ENCODE measurements around the gene LRRC3.

Gene LRRC3

DNA sequence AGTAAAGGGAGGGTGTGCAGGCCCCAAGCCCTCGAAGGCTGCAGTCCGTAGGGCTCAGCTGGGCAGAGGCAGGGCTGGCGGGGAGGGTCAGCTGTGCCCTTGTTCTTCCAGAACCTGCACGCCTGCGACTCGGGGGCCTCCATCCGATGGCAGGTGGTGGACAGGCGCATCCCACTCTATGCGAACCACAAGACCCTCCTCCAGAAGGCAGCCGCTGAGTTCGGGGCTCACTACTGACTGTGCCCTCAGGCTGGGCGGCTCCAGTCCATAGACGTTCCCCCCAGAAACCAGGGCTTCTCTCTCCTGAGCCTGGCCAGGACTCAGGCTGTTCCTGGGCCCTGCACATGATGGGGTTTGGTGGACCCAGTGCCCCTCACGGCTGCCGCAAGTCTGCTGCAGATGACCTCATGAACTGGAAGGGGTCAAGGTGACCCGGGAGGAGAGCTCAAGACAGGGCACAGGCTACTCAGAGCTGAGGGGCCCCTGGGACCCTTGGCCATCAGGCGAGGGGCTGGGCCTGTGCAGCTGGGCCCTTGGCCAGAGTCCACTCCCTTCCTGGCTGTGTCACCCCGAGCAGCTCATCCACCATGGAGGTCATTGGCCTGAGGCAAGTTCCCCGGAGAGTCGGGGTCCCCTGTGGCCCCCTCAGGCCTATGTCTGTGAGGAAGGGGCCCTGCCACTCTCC is 13.6 kb upstream of the LRRC3 start:
- TF ChIP-seq, protein P1, sequence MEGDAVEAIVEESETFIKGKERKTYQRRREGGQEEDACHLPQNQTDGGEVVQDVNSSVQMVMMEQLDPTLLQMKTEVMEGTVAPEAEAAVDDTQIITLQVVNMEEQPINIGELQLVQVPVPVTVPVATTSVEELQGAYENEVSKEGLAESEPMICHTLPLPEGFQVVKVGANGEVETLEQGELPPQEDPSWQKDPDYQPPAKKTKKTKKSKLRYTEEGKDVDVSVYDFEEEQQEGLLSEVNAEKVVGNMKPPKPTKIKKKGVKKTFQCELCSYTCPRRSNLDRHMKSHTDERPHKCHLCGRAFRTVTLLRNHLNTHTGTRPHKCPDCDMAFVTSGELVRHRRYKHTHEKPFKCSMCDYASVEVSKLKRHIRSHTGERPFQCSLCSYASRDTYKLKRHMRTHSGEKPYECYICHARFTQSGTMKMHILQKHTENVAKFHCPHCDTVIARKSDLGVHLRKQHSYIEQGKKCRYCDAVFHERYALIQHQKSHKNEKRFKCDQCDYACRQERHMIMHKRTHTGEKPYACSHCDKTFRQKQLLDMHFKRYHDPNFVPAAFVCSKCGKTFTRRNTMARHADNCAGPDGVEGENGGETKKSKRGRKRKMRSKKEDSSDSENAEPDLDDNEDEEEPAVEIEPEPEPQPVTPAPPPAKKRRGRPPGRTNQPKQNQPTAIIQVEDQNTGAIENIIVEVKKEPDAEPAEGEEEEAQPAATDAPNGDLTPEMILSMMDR (IDR thresholded peaks at IDR 0.05; ENCODE audit: insufficient read depth, missing control alignments): no peak
- FAIRE-seq (no peak), DNase-seq (ENCODE audit: insufficient read length, low spot score) (no peak)

DNA sequence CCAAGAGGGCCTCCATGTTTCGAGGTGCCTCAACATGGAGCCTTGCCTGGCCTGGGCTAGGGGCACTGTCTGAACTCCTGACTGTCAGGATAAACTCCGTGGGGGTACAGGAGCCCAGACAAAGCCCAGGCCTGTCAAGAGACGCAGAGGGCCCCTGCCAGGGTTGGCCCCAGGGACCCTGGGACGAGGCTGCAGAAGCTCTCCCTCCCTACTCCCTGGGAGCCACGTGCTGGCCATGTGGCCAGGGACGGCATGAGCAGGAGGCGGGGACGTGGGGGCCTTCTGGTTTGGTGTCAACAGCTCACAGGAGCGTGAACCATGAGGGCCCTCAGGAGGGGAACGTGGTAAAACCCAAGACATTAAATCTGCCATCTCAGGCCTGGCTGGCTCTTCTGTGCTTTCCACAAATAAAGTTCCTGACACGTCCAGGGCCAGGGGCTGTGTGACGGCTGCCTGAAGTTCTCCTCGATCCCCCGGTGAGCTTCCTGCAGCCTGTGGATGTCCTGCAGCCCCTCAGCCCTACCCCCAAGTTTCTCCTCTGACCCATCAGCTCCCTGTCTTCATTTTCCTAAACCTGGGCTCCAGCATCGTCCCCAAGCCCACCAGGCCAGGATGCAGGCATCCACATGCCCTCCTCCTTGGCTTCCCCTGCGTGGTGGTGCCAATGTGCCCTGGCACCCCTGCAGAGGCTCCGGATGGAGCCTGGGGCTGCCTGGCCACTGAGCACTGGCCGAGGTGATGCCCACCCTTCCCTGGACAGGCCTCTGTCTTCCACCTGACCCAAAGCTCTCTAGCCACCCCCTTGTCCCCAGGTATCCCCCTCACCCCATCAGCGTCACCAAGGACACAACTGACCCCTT is 12.8 kb upstream of the LRRC3 start:
- DNase-seq (ENCODE audit: insufficient read length, low spot score) (no peak), FAIRE-seq (no peak)
- TF ChIP-seq, protein P1 (IDR thresholded peaks at IDR 0.05; ENCODE audit: insufficient read depth, missing control alignments): no peak

DNA sequence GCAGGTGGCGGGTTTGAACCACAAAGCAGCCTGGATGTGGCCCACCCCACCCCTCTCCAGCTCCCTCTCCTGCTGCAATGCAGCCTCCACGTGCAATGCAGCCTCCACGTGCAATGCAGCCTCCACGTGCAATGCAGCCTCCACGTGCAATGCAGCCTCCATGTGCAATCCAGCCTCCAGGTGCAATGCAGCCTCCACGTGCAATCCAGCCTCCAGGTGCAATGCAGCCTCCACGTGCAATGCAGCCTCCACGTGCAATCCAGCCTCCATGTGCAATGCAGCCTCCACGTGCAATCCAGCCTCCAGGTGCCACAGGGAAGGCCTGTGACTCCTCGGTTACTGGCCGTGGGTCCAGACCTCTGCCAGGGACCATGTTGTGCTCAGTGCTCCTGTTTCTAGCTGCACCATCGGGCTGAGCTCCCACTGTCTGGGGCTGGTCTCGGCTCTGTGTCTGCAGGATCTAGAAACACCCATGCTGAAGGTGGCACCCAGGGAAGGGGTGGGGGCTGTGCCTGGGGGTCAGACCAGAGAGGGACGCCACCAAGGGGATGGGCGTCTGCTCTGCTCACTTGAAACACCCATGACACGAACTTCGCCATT is 11.9 kb upstream of the LRRC3 start:
- DNase-seq (ENCODE audit: insufficient read length, low spot score) (no peak), FAIRE-seq (no peak)
- TF ChIP-seq, protein P1 (IDR thresholded peaks at IDR 0.05; ENCODE audit: insufficient read depth, missing control alignments): no peak

DNA sequence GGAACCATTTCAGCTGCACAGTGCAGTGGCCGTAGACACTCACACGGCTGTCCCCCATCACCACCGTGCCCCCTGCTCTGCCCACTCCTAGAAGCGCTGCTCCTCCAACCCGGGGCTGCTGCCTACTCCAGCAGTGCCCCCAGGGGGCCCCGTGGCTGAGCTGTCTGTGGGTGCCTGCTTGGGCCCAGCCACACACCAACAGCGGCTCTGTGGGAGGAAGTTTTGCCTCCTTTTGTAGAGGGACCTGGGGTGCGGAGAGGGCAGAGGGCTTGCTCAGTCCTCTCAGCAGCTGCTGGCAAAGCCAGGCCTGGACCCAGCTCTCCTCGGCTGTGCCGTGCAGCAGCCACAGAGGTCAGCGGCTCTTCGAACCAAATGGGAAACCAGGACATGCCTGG is 11.4 kb upstream of the LRRC3 start:
- FAIRE-seq (no peak), DNase-seq (ENCODE audit: insufficient read length, low spot score) (no peak)
- TF ChIP-seq, protein P1 (IDR thresholded peaks at IDR 0.05; ENCODE audit: insufficient read depth, missing control alignments): no peak

DNA sequence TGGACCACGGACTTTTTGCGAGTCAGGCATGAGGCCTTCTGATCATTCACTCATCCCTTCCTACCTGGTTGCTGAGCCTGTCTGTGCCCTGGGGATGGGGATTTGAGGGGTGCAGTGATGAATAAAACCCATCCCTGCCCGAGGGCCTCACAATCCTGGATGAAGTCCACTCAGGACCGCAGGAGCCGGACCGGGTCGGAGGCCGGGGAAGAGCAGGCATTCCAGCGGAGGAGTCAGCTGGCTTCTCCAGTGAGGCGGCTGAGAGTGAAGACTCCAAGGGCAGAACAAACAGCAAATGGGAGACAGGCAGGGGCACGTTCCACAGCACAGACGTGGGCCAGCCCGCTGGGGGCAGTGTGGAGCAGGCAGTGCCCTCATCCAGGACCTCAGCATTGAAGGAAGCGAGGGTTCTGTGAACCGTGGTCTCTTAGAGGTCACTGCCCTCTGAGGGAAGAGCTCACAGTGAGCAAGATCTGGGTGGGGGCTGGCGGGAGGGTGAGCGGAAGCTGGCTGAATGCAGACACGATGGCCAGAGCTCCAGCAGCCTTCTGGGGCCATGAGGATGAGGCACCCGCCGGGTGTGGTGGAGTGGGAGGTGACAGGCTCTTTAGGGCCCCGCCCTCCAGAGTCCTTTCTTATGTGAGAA is 10.9 kb upstream of the LRRC3 start:
- no peak for DNase-seq (ENCODE audit: insufficient read length, low spot score)
- TF ChIP-seq, protein P1 (IDR thresholded peaks at IDR 0.05; ENCODE audit: insufficient read depth, missing control alignments): peak; percentile 6
- no peak for FAIRE-seq

DNA sequence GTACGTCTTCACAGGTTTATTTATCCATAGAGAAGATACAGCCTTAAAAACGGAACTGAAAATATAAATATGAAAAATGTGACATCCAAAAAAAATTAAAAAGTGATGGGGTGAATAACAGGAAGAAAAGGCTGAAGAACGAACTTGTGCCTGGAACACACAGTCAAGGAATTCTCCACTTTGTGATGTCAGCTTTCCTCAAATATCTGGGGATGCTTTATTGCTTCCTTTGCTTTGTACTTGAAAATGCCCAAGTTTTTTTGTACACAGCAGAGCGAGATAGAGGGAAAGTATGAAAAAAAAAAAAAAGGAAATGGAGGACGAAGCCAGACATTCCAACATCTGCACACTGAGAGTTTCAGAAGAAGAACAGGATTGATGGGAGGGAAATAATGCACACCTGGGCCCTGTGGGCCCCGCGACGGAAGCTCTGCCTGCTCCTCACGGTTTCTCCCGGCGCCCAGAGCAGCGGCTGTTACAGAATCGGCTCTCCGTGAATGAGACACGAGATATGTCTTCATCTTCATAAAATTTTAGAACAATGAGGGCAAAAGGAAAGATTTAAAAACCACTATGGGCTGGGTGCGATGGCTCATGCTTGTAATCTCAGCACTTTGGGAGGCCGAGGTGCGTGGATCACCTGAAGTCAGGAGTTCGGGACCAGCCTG is 10.0 kb upstream of the LRRC3 start:
- TF ChIP-seq, protein P1 (IDR thresholded peaks at IDR 0.05; ENCODE audit: insufficient read depth, missing control alignments): no peak
- FAIRE-seq (no peak), DNase-seq (ENCODE audit: insufficient read length, low spot score) (no peak)
